GM12878 (cell line): ENCODE data around the gene BCAR3. TPM values are rescaled to one million over a fixed set of nuclear protein-coding genes. Genes with fewer than 3 reads are reported as not detected.

Experiments
- ATAC-seq: fragments of 200-7000 bp; cut with Tn5 transposase; 3 replicates; pipeline ENCODE4 v1.9.1; 2020; ENCODE audit warnings: mild to moderate bottlenecking, moderate library complexity
- BruUV-seq: library from RNA; stranded (reverse); fragments of 400-500 nt; replicated peaks from 2 replicates; lab custom pipeline; 2021; lab: Mats Ljungman, UMichigan
- CTCF ChIA-PET: fragments of 300-600 bp; sonication (Branson Sonifier 250); formaldehyde crosslinking; extraction: SDS; loops from one replicate; lab custom pipeline; 2021; ENCODE audit warnings: inconsistent platforms; lab: Yijun Ruan, JAX
- POLR2A ChIA-PET: fragments of 350-600 bp; formaldehyde crosslinking; extraction: SDS; loops from one replicate; lab custom pipeline; 2021; ENCODE audit warnings: inconsistent platforms; lab: Charles Lee
- RAD21 ChIA-PET: fragments of 300-600 bp; sonication (Branson Sonifier 250); formaldehyde crosslinking; loops from one replicate; lab custom pipeline; 2023; ENCODE audit warnings: antibody characterized with exemption; ENCODE audit not compliant: unreplicated experiment; lab: Charles Lee
- SMC1A ChIA-PET: fragments of 300-600 bp; sonication (Branson Sonifier 250); formaldehyde crosslinking; loops from one replicate; lab custom pipeline; 2023; ENCODE audit not compliant: unreplicated experiment, uncharacterized antibody; lab: Charles Lee
- DNase-seq: peaks from one replicate; pipeline ENCODE4 v3.0.0-alpha.2; 2011; ENCODE audit warnings: low read depth, low spot score
- FAIRE-seq: peaks from 3 replicates; lab custom pipeline; 2011; peaks lifted over from hg19 to GRCh38; lab: Jason Lieb, UNC
- H2AFZ ChIP-seq: 2 replicates; pipeline ENCODE4 v1.6.0; 2011; ENCODE audit warnings: low read depth, low read length, control low read depth; ENCODE audit not compliant: control insufficient read depth
- H3K27ac ChIP-seq: 2 replicates; pipeline ENCODE4 v1.5.1; 2011; ENCODE audit warnings: control low read depth; ENCODE audit not compliant: control insufficient read depth, insufficient read depth
- H3K27me3 ChIP-seq, 2 experiments: replicated peaks in 1 of 2; 2 replicates each; pipeline versions ENCODE4 v1.6.0 to v1.6.1; 2011; ENCODE audit warnings: low read length in 1 of 2; ENCODE audit not compliant: control insufficient read depth in 2 of 2, insufficient read depth in 2 of 2
- H3K36me3 ChIP-seq, 2 experiments: 2 replicates each; pipeline ENCODE4 v1.5.1; 2011; ENCODE audit warnings: low read length in 1 of 2; ENCODE audit not compliant: control insufficient read depth in 2 of 2, insufficient read depth in 2 of 2
- H3K4me1 ChIP-seq: 2 replicates; pipeline ENCODE4 v1.6.1; 2011; ENCODE audit warnings: mild to moderate bottlenecking, low read length, moderate library complexity, mixed read lengths; ENCODE audit not compliant: control insufficient read depth, insufficient read depth
- H3K4me2 ChIP-seq: 2 replicates; pipeline ENCODE4 v1.6.0; 2011; ENCODE audit warnings: control low read depth; ENCODE audit not compliant: control insufficient read depth, insufficient read depth
- H3K4me3 ChIP-seq: fragments of 200-600 bp; sonication (generic); 2 replicates; pipeline ENCODE4 v1.5.1; 2016
- H3K79me2 ChIP-seq: 2 replicates; pipeline ENCODE4 v1.6.0; 2011; ENCODE audit warnings: low read length; ENCODE audit not compliant: control insufficient read depth, insufficient read depth
- H3K9ac ChIP-seq: 2 replicates; pipeline ENCODE4 v1.8.0; 2011; ENCODE audit warnings: low read length, control low read depth, mixed read lengths; ENCODE audit not compliant: control insufficient read depth, insufficient read depth
- H3K9me3 ChIP-seq: replicated peaks from 3 replicates; pipeline ENCODE4 v1.5.1; 2011; ENCODE audit warnings: mild to moderate bottlenecking, low read length; ENCODE audit not compliant: control insufficient read depth, insufficient read depth
- H4K20me1 ChIP-seq: 2 replicates; pipeline ENCODE4 v1.6.0; 2011; ENCODE audit not compliant: control insufficient read depth, insufficient read depth
- CEBPB ChIP-seq, 2 experiments: fragments of 150-350 bp in 1 of 2; IDR thresholded peaks; 2 replicates each; pipeline ENCODE4 v1.6.1; 2012 to 2014; ENCODE audit warnings: low read depth in 2 of 2, low read length in 2 of 2, borderline replicate concordance in 1 of 2, inconsistent platforms in 1 of 2
- HCFC1 ChIP-seq: fragments of 150-350 bp; IDR thresholded peaks from 2 replicates; pipeline ENCODE4 v1.6.1; 2014; ENCODE audit warnings: low read length
- HDAC2 ChIP-seq: fragments of 200-600 bp; sonication (generic); IDR thresholded peaks from 2 replicates; pipeline ENCODE4 v1.6.1; 2017
- HDGF ChIP-seq: fragments of 450-650 bp; IDR thresholded peaks from 2 replicates; pipeline ENCODE4 v1.6.1; 2016; ENCODE audit warnings: antibody characterized with exemption
- NR2C2 ChIP-seq: IDR thresholded peaks from 2 replicates; pipeline ENCODE4 v1.6.1; 2011; ENCODE audit warnings: borderline replicate concordance, low read depth; ENCODE audit not compliant: control insufficient read depth, insufficient read length
- PML ChIP-seq: IDR thresholded peaks from 2 replicates; pipeline ENCODE4 v1.6.1; 2012; ENCODE audit warnings: low read length, inconsistent platforms
- POLR2AphosphoS2 ChIP-seq: IDR thresholded peaks from 2 replicates; pipeline ENCODE4 v1.6.1; 2011; ENCODE audit warnings: low read depth, mild to moderate bottlenecking, low read length, improper control_type of control experiment, moderate library complexity
- SREBF2 ChIP-seq: IDR thresholded peaks from 2 replicates; pipeline ENCODE4 v1.6.1; 2012; ENCODE audit warnings: mild to moderate bottlenecking, low read length
- WGBS: methylation state at CpG from one replicate; pipeline ENCODE4 v1.1.6; 2016; ENCODE audit warnings: low lambda C conversion rate; ENCODE audit not compliant: insufficient replicate concordance, insufficient coverage; ENCODE audit errors: missing lambda C conversion rate; 5-methylcytosine and 5-hydroxymethylcytosine counted together
- in situ Hi-C: fragments of 300-500 bp; cut with MboI; formaldehyde crosslinking; loops from 9 replicates; pipeline ENCODE4 v1.14.3; 2018; ENCODE audit warnings: mixed read lengths
- intact Hi-C: fragments of 100-400 bp; cut with micrococcal nuclease; formaldehyde crosslinking; loops from one replicate; pipeline ENCODE4 v1.14.2; 2022; ENCODE audit not compliant: unreplicated experiment
- polyA plus RNA-seq, 11 experiments: library from polyadenylated mRNA; depleted of rRNA in 4 of 11; unstranded in 6 of 11; stranded (reverse) in 5 of 11; fragments of >200 nt; fragmentation: Nextera tagmentation in 4 of 11; fragmentation: Illumina TruSeq in 1 of 11; extraction: Ambion mirVana in 4 of 11; extraction: Trizol in 1 of 11; gene quantifications; 1 replicate in 1 of 11; 2 replicates in 10 of 11; pipeline versions ENCODE4 v1.2.1 to v1.2.3, GENCODE V29; 2011 to 2016; ENCODE audit warnings: inconsistent platforms in 2 of 11, missing spikeins in 2 of 11, low read depth in 1 of 11
- total RNA-seq, 4 experiments: library from RNA; depleted of rRNA in 3 of 4; stranded (reverse); fragments of >200 nt in 3 of 4; fragmentation: Illumina TruSeq in 1 of 4; extraction: Trizol in 1 of 4; gene quantifications; 2 replicates each; pipeline versions ENCODE4 v1.2.1 to v1.2.3, GENCODE V29; 2013 to 2021
- TF ChIP-seq, protein P1 (sequence below): fragments of 150-350 bp; IDR thresholded peaks from 2 replicates; pipeline ENCODE4 v1.6.1; 2014; ENCODE audit warnings: mild to moderate bottlenecking, low read depth, low read length
- TF ChIP-seq, protein P2 (sequence below): fragments of 450-650 bp; IDR thresholded peaks from 2 replicates; pipeline ENCODE4 v1.6.1; 2016; ENCODE audit warnings: mild to moderate bottlenecking
- TF ChIP-seq, protein P3 (sequence below): fragments of 450-650 bp; IDR thresholded peaks from 2 replicates; pipeline ENCODE4 v1.6.1; 2016; ENCODE audit warnings: mild to moderate bottlenecking, moderate library complexity, borderline replicate concordance
- TF ChIP-seq, protein P4 (sequence below): IDR thresholded peaks from 2 replicates; pipeline ENCODE4 v1.6.1; 2011; ENCODE audit warnings: low read depth, mild to moderate bottlenecking, low read length, moderate library complexity, borderline replicate concordance; ENCODE audit errors: extremely low read depth

The BCAR3 gene
- total and polyA plus RNA-seq, 10 of the 15 experiments (the other 5 are each of a cell fraction or from before 2014, with no cell fraction given), result 1.3 to 6.6 (median 1.8) TPM

DNA sequence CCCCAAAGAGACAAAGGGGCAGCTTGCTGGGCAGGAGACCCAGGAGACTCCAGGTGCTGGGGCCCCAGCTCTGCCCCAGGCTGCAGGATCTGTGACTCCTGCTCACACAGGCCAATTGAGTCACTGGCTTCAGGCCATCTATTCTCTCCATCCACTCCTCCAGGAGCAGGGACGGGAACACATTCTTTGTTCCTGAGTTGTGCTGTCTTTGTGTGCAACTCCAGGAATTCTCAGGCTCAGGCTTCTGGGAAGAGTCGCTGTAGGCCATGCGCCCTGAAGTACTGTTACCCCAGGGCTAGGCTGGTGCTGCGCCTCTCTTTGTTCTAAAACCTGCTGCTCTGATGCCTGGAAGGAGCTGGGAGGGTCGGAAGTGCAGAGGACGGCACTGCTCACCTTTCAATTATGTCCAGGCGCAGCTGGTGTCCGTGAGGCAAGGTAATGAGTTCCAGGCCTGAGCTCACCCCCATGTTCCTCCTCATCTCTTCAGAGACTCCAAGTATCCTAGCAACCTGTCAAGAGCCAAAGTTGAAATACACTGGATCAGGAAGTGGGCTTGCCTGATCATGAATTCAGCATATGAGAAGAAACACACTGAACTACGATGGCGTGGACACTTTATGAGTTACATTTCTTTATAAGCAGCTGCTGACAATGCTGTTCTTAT is 105.9 kb downstream of the BCAR3 start:
- RAD21 ChIA-PET, result interaction anchor here (1.0 kb wide), 1 partner anchor 270 kb away, joined by 3 read pairs; no protein-coding TSS in a partner anchor

More for the DNA sequence above, 105.9 kb downstream of the BCAR3 start:
- no peaks in the 10 kb centered on the region for H4K20me1 ChIP-seq
- H2AFZ ChIP-seq, result no peak overlapping the region
- no peaks in the 10 kb centered on the region for H3K9me3 ChIP-seq
- no peak overlapping the region for H3K4me2 ChIP-seq
- CTCF ChIA-PET, result interaction anchor here (0.8 kb wide), 1 partner anchor 53 kb away, joined by 3 read pairs; no protein-coding TSS in a partner anchor
- SMC1A ChIA-PET, result no interaction called here
- H3K4me1 ChIP-seq, result no peaks in the 10 kb centered on the region
- H3K9ac ChIP-seq, result no peak overlapping the region
- no peak overlapping the region for H3K27ac ChIP-seq
- H3K4me3 ChIP-seq, result no peak overlapping the region
- POLR2A ChIA-PET, result no interaction called here
- in situ Hi-C loops, result no loop called here
- TF ChIP-seq HDAC2, result no peak
- TF ChIP-seq, protein P1, sequence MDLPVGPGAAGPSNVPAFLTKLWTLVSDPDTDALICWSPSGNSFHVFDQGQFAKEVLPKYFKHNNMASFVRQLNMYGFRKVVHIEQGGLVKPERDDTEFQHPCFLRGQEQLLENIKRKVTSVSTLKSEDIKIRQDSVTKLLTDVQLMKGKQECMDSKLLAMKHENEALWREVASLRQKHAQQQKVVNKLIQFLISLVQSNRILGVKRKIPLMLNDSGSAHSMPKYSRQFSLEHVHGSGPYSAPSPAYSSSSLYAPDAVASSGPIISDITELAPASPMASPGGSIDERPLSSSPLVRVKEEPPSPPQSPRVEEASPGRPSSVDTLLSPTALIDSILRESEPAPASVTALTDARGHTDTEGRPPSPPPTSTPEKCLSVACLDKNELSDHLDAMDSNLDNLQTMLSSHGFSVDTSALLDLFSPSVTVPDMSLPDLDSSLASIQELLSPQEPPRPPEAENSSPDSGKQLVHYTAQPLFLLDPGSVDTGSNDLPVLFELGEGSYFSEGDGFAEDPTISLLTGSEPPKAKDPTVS, result no peak
- TF ChIP-seq, protein P2, sequence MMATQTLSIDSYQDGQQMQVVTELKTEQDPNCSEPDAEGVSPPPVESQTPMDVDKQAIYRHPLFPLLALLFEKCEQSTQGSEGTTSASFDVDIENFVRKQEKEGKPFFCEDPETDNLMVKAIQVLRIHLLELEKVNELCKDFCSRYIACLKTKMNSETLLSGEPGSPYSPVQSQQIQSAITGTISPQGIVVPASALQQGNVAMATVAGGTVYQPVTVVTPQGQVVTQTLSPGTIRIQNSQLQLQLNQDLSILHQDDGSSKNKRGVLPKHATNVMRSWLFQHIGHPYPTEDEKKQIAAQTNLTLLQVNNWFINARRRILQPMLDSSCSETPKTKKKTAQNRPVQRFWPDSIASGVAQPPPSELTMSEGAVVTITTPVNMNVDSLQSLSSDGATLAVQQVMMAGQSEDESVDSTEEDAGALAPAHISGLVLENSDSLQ, result no peak
- no peak for TF ChIP-seq NR2C2
- TF ChIP-seq POLR2AphosphoS2, result no peak
- TF ChIP-seq CEBPB (IDR thresholded peaks at IDR 0.05; ENCODE audit: borderline replicate concordance in 1 of 2, low read depth in 2 of 2, low read length in 2 of 2), result no peak
- TF ChIP-seq, protein P3, sequence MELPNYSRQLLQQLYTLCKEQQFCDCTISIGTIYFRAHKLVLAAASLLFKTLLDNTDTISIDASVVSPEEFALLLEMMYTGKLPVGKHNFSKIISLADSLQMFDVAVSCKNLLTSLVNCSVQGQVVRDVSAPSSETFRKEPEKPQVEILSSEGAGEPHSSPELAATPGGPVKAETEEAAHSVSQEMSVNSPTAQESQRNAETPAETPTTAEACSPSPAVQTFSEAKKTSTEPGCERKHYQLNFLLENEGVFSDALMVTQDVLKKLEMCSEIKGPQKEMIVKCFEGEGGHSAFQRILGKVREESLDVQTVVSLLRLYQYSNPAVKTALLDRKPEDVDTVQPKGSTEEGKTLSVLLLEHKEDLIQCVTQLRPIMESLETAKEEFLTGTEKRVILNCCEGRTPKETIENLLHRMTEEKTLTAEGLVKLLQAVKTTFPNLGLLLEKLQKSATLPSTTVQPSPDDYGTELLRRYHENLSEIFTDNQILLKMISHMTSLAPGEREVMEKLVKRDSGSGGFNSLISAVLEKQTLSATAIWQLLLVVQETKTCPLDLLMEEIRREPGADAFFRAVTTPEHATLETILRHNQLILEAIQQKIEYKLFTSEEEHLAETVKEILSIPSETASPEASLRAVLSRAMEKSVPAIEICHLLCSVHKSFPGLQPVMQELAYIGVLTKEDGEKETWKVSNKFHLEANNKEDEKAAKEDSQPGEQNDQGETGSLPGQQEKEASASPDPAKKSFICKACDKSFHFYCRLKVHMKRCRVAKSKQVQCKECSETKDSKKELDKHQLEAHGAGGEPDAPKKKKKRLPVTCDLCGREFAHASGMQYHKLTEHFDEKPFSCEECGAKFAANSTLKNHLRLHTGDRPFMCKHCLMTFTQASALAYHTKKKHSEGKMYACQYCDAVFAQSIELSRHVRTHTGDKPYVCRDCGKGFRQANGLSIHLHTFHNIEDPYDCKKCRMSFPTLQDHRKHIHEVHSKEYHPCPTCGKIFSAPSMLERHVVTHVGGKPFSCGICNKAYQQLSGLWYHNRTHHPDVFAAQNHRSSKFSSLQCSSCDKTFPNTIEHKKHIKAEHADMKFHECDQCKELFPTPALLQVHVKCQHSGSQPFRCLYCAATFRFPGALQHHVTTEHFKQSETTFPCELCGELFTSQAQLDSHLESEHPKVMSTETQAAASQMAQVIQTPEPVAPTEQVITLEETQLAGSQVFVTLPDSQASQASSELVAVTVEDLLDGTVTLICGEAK, result no peak
- TF ChIP-seq SREBF2, result no peak
- no peak for TF ChIP-seq HDGF
- TF ChIP-seq, protein P4, sequence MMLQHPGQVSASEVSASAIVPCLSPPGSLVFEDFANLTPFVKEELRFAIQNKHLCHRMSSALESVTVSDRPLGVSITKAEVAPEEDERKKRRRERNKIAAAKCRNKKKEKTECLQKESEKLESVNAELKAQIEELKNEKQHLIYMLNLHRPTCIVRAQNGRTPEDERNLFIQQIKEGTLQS, result no peak
- no peak for TF ChIP-seq PML
- no peak for TF ChIP-seq HCFC1
- TF ChIP-seq, all 136 proteins: peak for 0
- 83% methylated on average over 10 of the region's 10 CpGs for WGBS
- ATAC-seq (no peak), FAIRE-seq (no peak), DNase-seq (no peak)
- intact Hi-C loops, result no loop called here
- Histone ChIP-seq H3K27me3 (no peaks in the 10 kb centered on the region; a peak in 1 of 4 replicates), H3K79me2 (no peaks in the 10 kb centered on the region), H3K36me3 (no peaks in the 10 kb centered on the region; a peak in 1 of 4 replicates)
- no TSS peak for BruUV-seq
